Fibroblast of mammary gland (primary cell): ENCODE results near the gene PFKP.

Experiments used
- DNase-seq: peaks from one replicate; pipeline ENCODE4 v3.0.0-alpha.2; 2010; ENCODE audit warnings: low read depth
- H3K4me3 ChIP-seq: 2 replicates; pipeline ENCODE4 v1.5.1; 2011; ENCODE audit warnings: low read depth, mild to moderate bottlenecking, low read length, moderate library complexity; ENCODE audit not compliant: control insufficient read depth
- CTCF ChIP-seq: conservative IDR thresholded peaks from 2 replicates; pipeline ENCODE4 v1.5.1; 2011; ENCODE audit warnings: low read depth, low read length, inconsistent platforms; ENCODE audit not compliant: control insufficient read depth, insufficient read depth

Gene PFKP

DNA sequence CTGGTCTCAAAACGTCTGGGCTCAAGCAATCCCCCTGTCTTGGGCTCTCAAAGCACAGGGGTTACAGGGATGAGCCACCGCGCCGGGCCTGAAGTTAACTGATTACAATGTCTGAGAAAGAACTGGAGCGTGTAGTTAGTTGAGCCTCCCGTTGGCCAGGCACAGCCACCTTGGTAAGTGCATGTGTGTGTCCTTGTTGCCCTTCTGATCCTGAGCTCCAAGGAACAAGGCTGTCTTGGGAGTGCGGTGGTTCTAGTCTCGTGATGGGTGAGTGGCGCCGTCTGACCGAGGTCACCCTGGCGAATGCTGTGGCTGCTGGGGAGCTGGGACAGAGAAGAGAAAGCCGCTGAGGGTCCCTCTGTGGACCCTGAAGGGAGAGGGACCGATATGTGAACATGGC lies 54.7 kb downstream of the PFKP start:
- DNase-seq: no peak
- TF ChIP-seq CTCF: no peak
- no peak overlapping the region for H3K4me3 ChIP-seq

DNA sequence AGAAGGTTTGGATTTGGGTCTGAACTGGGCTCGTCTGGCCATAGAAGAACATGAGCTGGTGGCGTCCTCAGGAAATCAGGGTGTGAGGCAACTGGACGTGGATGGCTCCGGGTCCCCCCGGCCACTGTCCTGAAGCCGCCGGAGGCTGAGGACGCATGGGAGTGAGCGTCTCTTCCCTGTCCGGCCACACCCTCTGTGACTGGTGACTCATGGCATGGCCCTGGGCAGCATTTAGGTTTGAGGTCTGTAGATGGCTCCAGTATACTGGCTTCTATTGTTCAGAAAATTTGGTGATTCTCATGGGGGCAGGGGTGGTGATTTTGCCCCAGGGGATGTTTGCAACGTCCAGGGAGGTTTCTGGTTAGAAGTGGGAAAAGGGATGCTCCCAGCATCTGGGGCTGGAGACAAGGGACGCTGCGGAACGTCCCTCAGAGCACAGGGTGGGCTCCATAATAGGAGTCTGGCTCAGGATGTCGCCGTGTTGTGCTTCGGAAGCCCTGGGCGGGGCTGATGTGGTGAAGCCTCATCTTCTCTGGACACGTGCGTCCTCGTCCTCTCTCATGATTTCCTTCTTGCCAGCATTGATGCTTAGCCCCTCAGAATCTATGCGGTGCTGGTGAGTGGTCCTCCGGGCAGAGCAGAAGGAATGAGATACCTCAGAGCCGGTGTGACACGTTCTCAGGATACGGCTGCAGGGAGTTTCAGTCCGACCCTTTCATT lies 55.3 kb downstream of the PFKP start:
- no peak overlapping the region for H3K4me3 ChIP-seq
- no peak for DNase-seq
- no peak for TF ChIP-seq CTCF

GRCh38 chr10:3123571-3124411 lies 56.4 kb downstream of the PFKP start:
- no peak for TF ChIP-seq CTCF
- no peak for DNase-seq
- no peak overlapping the region for H3K4me3 ChIP-seq

DNA sequence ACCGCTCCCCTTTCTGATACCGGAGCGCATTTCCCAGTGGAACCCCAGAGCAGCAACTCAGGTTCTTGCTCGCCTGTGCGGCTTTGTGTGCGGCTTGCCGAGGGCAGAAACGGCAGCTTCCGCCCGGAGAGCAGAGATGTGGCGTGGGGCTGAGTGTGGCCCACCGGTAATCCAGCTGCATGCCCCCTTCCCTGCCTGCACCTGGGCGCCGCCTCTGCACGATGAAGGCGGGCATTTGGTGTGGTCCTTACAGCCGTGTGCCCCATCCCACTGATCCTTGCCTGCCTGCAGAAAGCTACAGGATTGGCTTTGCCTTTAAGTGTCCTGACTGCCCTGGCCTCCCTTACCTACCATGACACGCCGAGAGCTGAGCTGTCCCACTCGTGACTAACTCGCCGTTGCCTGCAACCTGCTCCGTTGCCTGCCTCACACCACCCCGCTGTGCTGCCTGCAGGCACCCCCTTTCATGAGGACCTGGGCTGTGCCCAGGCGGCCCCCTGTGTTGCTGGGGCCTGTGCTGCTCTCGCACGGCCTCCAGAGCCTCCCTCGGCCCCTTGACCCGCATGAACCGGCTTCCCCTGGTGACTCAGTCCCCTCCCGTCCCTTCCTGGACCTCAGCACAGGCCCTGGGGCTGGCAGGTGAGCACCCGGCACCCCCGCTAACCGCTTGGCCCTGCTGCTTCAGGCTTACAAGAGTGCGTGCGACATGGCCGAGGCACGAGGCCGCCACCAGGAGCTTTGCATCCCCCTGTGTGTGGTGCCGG lies 57.2 kb downstream of the PFKP start:
- TF ChIP-seq CTCF: no peak
- no peak overlapping the region for H3K4me3 ChIP-seq
- no peak for DNase-seq

- DNase-seq: no peak
- H3K4me3 ChIP-seq: no peak overlapping the region
- TF ChIP-seq CTCF: no peak
These were observed 58.3 kb downstream of the PFKP start for GRCh38 chr10:3125527-3126170.

DNA sequence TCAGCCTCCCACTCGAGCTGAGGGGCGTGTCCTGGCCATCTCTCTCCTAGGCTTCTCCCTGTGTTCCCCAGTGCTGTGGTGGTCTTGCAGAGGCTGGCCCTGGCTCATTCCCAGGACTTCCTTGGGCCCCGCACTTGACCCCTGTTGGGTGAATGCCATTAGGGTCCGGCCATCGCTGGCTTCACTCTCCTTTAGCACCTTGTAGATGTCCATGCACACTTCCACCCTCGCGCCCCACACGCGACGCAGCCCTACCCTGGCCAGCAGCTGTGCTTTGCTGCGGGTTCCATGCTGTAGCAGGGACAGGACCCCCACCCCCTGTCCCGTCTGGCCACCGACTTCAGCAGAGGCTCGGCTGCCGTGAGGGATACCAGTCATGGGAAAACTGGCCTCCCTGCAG lies 58.9 kb downstream of the PFKP start:
- H3K4me3 ChIP-seq: no peak overlapping the region
- no peak for DNase-seq
- TF ChIP-seq CTCF: no peak
